ENCODE data around the gene RNGTT.

- TF ChIP-seq POLR2AphosphoS5 (IDR thresholded peaks at IDR 0.05; ENCODE audit: low read depth, low read length) (no peak), POLR2A (IDR thresholded peaks at IDR 0.05; ENCODE audit: low read depth, low read length) (no peak), TAF1 (IDR thresholded peaks at IDR 0.05; ENCODE audit: borderline replicate concordance, low read depth, low read length) (no peak)
Measured at GRCh38 chr6:88882536-88882935, 80.9 kb downstream of the RNGTT start.
